HG02642 (cell line): ENCODE results near the gene TBPL1.
A peak's percentile ranks its signal among the peaks of the same experiment; 100 is the strongest.
"Not testable (repeated sequence)": the region's sequence is repeated elsewhere in the genome, so short reads cannot be mapped to it uniquely, and the experiment has no call there.

ENCODE experiments used
- ATAC-seq: cut with Tn5 transposase; IDR thresholded peaks from one replicate; pipeline ENCODE4 v1.9.1; 2021; ENCODE audit warnings: mild to moderate bottlenecking; ENCODE audit not compliant: unreplicated experiment, poor library complexity

Gene TBPL1

GRCh38 chr6:133951881-133952814 lies 876 bp upstream of the TBPL1 start:
- peak; percentile 57 for ATAC-seq

GRCh38 chr6:133953634-133954415 lies 801 bp downstream of the TBPL1 start:
- no peak for ATAC-seq

GRCh38 chr6:133954657-133955576 lies 1.9 kb downstream of the TBPL1 start:
- no peak for ATAC-seq

GRCh38 chr6:133955582-133956415 lies 2.8 kb downstream of the TBPL1 start:
- no peak for ATAC-seq

- no peak for ATAC-seq
Observed at GRCh38 chr6:133956416-133957049, 3.5 kb downstream of the TBPL1 start.

GRCh38 chr6:133957227-133957626 lies 4.2 kb downstream of the TBPL1 start:
- ATAC-seq = no peak

- no peak for ATAC-seq
Observed at GRCh38 chr6:133957780-133958242, 4.8 kb downstream of the TBPL1 start.

- ATAC-seq = no peak
Observed at GRCh38 chr6:133958791-133959190, 5.8 kb downstream of the TBPL1 start.

- no peak for ATAC-seq
Observed at GRCh38 chr6:133959667-133960368, 6.8 kb downstream of the TBPL1 start.

- no peak for ATAC-seq
Observed at GRCh38 chr6:133961831-133962230, 8.8 kb downstream of the TBPL1 start.

GRCh38 chr6:133964052-133964451 lies 11.0 kb downstream of the TBPL1 start:
- no peak for ATAC-seq

- no peak for ATAC-seq
Observed at GRCh38 chr6:133964702-133965101, 11.7 kb downstream of the TBPL1 start.

- ATAC-seq = no peak
Observed at GRCh38 chr6:133965817-133966360, 12.9 kb downstream of the TBPL1 start.

GRCh38 chr6:133966654-133967329 lies 13.8 kb downstream of the TBPL1 start:
- peak; percentile 85 for ATAC-seq

- ATAC-seq = no peak
Observed at GRCh38 chr6:133967347-133967746, 14.3 kb downstream of the TBPL1 start.

- ATAC-seq = not testable (repeated sequence)
Observed at GRCh38 chr6:133967835-133968234, 14.8 kb downstream of the TBPL1 start.

GRCh38 chr6:133969285-133969920 lies 16.4 kb downstream of the TBPL1 start:
- no peak for ATAC-seq
